NCI-H510A treated with DMSO at 0.1 percent for 48 hours (cell line): ENCODE data around the gene KANK4.

ENCODE experiments used
- DNase-seq: peaks from one replicate; lab custom pipeline; 2025; lab: John Stamatoyannopoulos, UW

The KANK4 gene

DNA sequence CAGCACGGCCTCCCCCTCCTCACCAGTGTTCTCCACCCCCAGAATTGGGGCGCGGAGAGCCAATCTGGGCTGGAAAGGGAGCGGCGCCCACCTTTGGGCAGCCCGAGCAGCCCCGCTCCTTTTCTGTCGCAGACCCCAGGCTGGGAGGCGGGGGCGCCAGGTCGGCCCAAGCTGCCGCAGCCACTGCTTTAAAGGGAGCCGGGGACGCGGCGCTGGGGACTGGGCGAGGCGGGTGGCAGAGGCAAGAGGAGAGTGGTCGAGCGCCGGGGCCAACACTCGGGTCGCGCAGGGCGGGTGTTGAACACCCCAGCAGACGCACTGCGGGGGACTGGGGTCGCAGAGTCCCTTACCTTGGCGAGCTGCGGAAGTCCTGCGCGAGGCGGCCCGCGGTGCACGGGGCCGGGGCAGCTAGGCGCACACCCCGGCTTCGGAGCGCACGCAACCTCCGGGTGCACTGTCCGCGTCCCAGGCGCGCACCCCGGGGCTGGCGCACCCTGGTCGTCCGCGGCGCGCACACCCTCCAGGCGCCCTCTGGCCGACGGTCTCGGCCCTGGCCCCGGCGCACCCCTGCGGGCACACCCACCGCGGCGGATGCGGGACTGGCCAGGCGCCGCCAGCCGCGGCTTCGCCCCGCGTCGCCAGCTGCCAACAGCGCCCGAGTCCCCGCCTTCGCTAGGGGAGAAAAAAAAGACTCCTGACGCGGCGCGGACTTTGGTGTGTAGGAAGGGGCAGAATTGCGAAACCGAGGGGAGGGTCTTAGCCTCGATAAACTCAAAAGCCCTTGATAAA lies at the start of gene KANK4:
TSS of gene KANK4 (minus strand) at position 679 of the 789 bp plus-strand sequence. CDS start 37,870 bp downstream, outside the sequence.
- DNase-seq: no peak

DNA sequence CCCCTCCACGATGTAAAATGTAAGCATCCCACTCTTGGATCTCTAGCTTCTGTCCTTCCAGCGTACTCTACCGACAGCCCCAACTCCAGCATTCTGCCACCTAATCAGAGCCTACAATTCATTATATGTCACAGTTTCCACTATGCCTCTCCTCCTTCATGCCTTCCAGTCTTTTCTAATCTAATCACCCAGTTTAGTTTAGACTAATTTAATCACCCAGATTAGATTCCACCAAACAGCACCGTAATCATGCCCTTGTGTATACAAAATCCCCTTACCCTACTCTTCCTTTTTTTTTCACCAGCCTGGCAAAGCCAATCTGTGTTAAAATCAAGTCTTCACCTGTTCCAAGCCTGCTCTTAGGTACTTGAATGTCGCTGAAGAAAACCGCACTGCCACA lies 49.8 kb upstream of the KANK4 start:
- DNase-seq: no peak

DNA sequence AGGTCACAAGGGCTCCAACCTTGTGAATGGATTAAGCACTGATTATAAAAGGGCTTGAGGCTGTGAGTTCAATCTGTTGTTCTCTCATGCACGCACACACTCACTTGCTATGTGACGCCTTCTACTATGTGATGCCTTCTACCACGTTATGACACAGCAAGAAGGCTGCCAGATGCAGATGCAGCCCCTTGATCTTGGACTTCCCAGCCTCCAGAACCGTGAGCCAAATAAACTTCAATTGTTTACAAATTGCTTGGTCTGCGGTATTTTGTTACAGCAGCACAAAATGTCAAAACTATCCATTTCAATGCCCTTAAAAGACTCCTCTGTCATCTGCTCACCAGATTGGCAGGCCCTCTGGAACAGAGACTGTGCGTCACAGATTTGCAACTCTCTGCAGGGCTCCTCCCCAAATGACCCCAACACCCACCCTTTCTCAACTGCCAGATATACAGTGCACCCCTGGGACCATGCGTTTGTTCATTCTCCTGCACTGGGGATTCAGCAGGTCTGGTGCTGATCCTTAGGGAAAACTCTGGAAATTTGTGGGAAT lies 47.8 kb upstream of the KANK4 start:
- no peak for DNase-seq

DNA sequence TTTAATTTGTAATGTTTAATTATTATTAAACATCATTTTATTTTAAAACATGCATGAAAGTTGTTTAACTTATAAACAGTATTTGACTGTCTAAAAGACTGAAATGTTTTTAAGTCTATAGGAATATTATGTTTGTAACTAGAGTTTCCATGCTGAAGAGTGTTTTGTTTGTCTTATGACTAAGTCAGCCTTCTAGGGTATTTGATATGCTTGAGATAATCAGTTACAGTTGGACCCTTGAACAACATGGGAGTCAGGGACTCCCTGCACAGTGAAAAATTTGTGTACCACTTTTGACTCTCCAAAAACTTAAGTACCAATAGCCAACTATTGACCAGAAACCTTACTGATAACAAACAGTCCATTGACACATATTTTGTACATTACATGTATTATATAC lies 45.5 kb upstream of the KANK4 start:
- DNase-seq: no peak

DNA sequence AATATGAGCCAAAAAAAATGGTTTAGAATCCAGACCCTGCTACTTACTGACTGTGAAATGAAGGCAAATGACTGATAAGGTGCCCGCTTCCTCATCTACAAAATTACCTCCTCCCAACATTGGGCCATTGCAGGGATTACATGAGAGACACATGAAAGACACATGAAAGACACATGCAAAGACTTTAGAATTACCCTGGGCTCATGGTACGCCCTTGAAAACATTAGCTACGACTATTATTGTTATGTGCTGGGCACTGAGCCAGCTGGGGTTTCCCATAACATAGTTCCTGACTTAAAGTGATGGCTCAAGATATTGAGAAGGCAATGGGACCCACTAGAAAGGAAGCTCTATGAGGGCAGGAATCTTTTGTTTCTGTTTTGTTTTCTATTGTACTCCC lies 43.7 kb upstream of the KANK4 start:
- DNase-seq: no peak

DNA sequence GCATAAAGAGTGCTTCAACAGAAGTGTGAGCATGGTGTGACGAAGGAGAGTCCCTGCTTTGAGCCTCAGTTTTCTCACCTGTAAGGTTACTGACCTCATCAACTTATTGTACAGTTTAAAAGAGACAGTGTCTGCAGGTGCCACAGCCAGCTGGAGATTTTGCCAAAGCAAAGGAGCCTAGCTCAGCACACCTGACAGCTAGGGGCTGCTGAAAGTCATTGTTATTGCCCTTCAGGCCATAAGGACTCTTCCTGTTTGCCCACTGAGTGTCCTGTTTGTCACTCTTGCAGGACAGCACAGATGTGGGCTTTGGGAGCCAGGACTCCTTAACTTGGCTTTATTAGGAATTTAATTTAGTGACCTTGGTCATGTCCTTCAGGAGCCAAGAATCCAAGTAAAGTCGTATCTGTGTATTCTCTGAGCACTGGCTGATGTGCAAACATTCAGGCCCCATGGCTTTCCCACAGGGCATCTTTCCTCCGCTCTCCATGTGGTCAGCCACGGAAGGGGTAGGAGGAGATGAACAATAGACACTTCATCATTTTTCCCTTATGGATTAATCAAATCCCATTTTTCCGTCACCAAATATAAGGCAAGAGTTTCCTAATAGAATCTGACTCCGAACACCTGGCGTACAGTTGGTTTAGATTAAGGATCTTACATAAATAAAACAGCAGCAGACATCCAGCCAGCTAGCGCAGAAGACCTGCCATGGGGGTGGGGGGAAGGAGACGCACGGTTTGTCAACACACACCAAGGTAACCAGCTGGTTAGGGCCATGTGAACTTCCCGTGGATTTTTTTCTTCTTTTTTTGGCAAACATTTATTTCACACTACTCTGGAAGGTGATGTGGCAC lies 43.1 kb upstream of the KANK4 start:
- DNase-seq: peak; percentile 57

DNA sequence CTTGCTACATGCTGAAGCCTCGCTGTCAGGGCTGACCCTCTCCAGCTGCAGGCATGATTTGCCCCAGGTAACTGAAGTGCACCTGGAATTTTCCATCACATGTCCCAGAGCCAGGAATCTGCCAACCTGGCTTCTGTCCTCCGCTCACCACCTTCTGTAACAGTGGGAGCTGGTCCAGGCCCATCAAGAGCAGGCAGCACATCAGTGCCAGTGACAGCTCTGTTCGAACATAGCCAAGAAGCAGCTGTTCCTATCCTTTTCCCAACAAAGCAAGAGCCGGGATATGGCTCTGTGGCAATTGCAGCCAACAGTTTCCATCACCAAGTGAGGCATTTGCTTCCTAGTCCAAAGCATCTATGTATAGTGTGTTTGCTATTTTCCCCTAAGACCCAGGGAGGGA lies 42.2 kb upstream of the KANK4 start:
- DNase-seq: no peak

DNA sequence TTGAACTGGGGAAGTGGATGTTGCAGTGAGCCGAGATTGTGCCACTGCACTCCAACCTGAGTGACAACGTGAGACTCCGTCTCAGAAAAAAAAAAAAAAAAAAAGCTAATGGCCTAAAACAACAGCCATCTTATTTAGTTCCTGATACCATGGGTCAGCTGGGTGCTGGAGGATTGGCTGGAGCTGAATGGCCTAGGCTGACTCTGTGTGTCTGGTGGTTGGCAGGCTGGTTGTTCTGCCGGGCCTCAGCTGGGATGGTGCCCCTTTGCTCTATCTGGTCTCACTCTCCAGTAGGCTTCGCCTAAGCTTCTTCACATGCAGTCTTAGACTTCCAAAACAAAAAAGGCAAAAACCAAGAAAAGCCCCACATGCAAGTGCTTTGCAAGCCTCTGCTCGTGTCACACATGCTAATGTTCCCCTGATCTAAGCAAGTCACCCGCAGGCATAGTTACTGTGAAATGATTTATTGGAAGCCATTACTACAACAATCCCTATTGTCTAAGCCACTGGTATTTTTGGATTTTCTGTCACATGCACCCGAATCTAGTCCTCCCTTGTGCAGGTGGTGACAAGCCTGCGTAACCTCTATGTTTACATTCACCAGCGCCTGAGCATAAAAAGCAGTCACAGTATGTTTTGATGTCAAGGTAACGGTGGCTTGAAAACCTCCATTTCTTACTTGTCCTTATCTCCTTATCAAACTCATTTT lies 39.6 kb upstream of the KANK4 start:
- DNase-seq: peak; percentile 50

DNA sequence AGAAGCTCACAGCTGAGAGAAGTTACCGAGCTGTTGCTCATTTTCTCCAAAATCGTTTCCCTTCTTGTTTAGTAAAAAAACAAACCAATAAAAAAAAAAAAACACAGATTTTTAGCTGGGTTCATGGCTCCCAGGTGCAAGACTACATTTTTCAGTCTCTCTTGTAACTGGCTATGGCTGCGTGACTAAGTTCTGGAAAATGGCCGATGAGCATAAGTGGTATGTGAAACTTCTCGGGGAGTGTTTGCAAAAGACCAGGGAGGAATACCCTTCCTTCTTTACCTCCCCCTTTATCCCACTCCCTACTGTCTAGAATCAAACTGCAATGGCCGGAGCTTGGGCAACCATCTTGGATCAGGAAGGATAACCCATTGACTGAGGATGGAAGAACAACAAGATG lies 38.7 kb upstream of the KANK4 start:
- no peak for DNase-seq

DNA sequence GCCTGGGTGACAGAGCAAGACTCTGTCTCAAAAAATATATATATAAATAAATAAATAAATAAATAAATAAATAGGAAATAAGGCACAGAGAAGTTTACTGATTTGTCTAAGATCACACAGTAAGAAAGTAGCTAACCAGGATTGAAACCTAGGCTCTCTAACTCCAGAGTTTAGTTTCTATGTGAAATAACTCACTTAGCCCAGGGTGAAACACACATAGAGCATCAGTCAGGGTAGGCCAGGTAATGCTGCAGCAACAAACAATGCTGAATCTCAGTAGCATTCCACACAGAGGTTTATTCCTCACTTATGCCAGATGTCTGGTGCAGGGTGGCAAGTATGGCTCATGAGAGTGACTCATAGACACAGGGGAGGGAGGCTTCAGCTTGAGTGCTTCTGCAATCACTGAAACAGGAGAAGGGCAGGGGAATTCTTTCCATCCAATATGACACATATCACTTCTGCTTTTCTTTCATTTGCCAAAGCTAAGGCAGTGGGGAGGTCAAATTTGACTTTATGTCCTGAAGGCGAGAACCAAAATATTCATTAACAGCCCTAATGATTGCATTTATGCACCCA lies 37.1 kb upstream of the KANK4 start:
- peak; percentile 15 for DNase-seq

DNA sequence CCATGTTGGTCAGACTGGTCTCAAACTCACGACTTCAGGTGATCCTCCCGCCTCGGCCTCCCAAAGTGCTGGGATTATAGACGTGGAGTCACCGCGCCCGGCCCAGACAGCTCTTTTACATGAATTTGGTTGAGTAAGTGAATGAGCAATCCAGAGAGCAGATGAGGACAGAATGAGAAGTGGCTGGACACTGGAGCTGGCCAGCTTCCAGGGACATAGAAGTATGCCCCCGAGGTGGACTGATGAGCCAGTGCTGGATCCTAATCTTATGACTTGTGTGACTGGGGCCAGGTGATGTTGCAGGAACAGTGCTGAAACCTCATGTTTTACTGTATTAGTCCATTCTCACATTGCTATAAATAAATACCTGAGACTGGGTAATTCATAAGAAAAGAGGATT lies 35.9 kb upstream of the KANK4 start:
- no peak for DNase-seq

DNA sequence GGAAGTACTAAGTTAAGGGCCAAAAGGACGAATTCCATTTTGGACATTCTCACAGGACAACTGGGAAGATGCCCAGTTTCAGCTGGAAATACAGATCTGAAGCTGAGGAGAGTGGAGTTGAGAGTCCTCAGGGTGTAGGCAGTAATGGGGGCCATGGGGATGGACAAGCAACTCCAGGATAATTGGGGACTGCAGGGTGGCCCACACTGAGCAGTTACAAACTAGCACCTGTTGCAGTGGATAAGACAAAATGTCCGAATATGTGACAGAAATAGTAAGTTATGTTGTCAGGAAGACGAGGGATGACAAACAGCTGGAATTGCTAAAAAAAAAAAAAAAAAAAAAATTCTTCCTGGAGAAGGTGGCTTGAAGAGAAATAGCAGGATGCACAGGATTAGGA lies 34.6 kb upstream of the KANK4 start:
- no peak for DNase-seq

DNA sequence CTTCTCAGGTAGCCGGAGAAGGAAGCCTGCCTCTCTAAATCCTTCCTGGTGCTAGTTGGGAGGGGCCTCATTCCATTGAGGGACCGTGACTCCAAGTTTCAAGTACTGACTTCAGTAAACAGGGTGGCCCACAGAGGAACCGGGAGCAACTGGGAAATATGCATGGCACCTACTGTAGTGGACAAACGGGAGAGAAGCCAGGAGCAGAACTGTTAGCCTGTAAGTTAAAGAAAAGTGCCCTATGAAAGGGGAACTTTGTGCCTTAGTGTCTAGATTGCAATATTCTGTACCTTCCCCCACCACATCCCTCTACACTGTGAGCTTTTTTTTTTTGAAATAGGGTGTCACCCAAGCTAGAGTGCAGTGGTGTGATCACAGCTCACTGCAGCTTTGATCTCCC lies 33.2 kb upstream of the KANK4 start:
- DNase-seq: no peak

DNA sequence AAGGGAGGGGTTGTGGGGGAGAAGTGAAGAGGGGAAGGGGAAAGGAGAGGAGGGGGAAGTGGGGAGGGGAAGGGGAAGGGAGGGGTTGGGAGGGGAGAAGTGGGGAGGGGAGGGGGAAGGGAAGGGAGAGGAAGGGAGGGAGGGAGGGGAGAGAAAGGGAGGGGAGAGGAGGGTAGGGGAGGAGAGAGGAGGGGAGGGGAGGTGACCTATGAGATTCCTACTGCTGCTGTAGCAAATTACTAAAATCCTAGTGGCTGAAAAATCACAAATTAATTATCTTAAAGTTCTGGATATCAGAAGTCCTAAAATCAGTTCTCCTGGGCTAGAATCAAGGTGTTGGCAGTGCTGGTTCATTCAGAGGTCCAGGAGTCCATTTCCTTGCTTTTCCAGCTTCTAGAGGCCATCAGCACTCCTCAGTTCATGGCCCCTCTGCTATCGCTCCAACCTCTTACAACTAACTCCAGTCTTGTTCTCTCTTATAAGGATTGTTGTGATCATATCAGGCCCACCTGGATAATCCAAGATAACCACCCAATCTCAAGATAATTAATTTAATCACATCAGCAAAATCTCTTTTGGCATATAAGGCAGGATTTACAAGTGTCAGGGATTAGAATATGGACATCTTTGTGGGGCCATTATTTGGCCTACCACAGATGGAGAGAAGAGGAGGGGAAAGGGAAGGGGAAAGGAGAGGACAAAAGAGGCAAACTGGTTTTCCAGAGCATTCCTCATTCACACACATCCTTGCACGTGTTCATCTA lies 30.4 kb upstream of the KANK4 start:
- no peak for DNase-seq

DNA sequence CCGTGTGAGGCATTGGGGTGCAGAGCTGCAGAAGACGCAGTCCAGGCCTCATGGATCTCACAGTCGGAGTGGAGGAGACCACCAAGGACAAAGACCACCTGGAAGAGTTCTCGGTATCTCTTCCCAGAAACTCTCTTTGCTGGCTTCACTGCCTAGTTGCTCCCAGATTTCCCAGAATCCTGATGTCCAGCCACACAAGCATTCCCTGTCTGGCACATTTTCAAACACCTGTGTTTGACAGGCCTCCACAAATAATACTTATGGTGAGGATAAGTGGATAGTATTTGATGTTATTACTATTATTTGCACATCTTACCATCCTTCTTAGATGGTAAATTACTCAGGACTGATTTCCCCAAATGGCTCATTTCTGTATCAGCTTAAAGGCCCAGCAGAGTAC lies 27.7 kb upstream of the KANK4 start:
- no peak for DNase-seq

DNA sequence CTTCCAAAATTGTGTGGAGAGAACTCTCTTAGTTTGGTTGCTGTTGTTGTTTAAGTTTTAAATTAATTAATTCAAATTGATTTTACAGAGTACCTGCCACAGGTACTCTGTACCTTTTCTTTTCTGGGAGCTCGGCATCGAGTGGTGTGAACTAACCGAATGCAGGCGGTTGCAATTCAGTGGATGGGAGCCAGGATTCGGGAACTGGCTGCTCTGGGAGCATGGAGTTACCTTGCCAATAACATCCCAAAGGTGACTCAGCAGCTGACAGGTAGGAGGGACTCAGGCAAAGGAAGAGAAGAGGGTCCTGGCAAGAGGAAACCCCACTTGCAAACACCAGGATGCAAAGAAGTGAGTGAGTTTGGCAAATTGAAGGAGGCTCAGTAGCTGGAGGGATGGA lies 24.7 kb upstream of the KANK4 start:
- no peak for DNase-seq

DNA sequence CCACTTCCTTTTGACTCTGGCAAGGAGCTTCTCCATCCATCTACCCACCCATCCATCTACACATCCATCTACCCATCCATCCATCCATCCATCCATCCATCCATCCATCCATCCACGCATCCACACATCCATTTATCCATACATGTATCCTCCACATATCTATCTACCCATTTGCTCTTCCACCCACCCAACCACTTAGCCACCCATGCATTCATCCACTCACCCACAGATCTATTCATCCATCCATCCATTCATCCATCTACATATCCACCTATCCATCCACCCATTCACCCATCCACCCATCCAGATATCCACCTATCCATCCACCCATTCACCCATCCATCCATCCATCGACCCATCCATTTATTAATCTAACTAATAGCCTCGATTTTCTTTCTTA lies 23.0 kb upstream of the KANK4 start:
- DNase-seq: no peak

DNA sequence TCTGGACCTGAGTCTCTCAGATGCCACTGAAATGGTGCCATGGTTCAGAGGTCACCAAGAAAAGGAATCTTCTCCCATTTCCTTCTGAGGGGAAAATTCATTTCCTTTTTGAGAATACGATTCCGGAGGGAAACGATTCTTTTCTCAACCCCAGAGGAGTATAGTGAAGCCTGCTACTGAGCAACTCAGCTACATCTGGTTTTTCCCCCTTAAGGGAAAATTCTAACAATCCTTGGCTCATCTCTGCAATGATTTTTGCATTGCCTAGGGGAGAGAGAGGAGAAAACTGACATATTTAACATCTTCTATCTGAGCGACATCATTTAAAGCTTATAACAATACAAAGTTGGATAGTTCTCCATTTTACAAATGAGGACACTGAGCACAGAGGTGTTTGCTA lies 22.4 kb upstream of the KANK4 start:
- no peak for DNase-seq

DNA sequence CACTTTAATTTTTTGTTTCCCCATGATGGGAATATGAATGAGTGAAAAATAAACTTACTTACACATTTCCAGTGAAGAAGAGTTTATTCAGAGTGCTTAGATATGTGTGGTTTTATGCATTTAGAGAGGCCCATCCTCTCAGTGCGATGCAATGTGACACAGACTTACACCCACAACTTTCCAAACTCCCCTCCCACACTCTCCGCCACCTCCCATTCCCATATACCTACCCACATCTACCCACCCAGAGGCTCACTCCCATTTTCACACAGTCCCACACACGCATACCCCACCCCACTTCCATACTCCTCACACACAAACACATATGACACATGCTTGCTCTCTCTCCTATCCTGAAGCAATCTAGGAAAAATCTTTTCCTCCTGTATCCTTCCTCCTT lies 21.9 kb upstream of the KANK4 start:
- DNase-seq: no peak

DNA sequence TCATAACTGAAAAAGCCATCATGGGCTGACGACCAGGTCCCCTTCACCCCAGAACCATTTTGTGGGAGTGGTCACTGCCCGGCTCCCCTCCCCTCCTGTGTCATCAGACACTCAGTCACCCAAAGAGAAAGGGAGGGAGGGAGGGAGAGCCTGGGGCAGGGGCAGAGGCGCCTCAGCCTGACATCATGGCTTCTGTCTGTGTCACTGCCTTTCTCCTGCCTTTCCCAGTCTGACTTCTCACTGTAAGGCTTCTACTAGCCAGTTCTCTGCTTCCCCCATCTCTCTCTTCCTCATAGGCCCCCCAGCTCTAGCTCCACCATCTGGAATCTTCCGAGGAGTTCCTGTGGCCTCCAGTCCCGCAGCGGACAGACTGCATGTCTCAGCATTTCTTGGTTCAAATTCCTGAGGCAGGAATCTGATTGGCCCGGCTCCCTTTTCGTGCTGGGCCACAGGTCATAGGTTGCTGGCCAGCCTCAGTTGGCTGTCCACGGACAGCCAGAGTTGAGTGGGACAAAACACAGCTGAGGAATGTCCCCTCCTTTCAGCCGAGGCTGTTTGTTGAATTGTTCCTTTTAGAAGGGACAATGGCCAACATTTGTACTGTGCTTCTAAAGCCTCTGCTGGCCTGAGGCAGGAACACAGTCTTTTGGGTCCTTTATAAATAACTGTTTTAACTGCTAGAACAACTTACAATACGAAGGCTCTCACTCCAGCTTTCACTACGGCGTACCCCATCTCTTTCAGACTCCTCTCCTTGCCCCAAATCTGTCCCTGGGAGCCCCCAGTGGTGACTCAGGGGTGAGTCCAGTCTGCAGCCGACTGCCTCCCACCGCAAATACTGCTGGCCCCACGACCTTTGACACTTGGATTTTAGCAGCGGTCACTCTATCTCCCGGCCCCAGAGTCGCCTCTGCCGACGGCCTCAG lies 18.7 kb upstream of the KANK4 start:
- DNase-seq: no peak
